ENCODE results near the gene CCNI.
"Not testable (repeated sequence)": the region's sequence is repeated elsewhere in the genome, so short reads cannot be mapped to it uniquely, and the experiment has no call there.

The CCNI gene

GRCh38 chr4:77075869-77076799, at the start of gene CCNI:
Gene CCNI, minus strand, starts transcription at chr4:77075989. Its CDS starts 9,627 bp downstream, at chr4:77066362.
- peak; percentile 89 to 91 for DNase-seq

GRCh38 chr4:77124576-77124975, 48.8 kb upstream of the CCNI start:
- no peak for DNase-seq

DNA sequence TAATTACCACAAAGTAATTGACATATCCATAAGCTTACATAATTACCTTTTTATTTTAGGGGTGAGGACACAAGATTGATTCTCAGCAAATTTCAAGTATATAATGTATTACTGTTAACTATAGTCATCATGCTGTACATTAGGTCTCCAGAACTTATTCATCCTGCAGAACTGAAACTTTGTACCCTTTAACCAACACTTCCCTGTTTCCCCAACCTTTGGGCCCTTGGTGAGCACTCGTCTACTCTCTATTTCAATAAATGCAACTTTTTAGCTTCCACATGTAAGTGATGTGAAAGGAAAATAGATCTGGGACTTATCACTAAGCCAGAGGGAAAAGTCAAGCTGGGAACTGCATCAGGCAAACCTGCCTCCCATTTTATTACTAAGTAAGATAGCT, 47.6 kb upstream of the CCNI start:
- no peak for DNase-seq

DNA sequence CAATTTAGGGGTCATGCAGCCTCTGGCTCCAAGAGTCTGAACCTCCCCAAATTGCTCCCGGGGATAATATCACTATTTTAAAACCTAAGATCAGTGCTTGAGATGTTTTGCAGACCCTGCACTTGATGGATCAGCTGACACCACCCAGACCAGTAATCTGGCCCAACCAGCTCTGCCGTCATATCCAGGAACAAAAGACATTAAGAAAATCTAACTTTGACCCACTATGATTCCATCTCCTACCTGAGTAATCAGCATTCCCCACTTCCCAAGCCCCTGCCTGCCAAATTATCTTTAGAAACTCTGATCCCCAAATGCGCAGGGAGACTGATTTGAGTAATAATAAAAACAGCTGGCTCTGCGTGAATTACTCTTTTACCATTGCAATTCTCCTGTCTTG, 46.9 kb upstream of the CCNI start:
- no peak for DNase-seq

GRCh38 chr4:77121736-77122240, 46.0 kb upstream of the CCNI start:
- DNase-seq = no peak

- DNase-seq = no peak
These were observed 45.2 kb upstream of the CCNI start for GRCh38 chr4:77120886-77121508.

DNA sequence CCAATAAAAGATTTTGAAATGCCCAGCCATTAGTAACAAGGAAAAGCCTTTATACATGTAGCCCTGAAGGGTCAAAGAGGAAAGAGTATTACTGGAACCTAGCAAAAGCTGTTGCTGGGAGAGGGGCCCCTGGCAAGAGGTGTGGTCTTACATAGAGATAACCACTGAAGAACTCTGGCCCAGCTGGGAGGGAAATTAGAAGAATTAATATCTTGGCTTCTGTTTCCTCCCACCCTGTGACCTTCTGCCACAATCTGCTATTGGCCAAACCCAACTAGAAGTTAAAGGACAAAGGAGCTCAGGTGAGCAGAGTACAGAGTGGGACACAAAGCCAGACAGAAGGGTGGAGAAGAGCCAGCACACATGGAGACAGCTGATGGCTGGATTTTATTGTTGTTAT, 41.9 kb upstream of the CCNI start:
- no peak for DNase-seq

GRCh38 chr4:77113069-77113468, 37.3 kb upstream of the CCNI start:
- DNase-seq = no peak

GRCh38 chr4:77110730-77111129, 34.9 kb upstream of the CCNI start:
- no peak for DNase-seq

DNA sequence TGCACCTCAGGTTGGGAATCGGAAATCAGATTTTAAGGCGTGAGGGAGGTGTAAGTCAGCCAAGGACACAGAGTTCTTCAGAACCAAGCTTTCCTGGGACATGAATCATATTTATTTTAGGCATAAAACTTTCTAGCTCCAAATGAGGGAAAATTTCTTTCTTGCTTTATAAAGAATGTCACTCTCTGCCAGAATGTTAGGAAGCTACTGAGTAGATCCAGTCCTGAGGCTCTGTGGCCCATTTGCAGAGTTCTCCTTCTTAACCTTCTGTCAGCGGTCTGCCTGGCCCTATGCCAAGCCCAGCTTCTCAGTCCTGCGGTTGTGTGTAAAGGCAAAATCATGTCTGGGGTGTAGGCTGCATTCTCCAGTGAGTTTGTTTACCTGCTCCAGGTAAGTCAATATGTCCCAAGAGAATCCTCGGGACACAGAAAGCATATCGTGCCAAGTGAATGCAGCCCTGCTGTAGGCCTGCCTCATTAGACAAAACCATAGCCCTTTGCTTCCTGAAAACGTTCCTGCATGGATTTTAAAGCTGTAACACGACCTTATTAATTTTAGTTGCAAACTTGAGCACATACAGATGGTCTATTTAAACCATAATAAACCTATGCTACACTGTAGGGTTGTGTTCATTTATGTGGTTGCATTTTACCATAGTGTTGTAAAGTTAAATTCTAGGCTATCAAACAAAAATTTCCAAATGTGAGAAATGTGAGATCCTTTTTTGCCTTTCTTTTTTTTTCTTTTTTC, 29.2 kb upstream of the CCNI start:
- DNase-seq = peak; percentile 13 to 19

DNA sequence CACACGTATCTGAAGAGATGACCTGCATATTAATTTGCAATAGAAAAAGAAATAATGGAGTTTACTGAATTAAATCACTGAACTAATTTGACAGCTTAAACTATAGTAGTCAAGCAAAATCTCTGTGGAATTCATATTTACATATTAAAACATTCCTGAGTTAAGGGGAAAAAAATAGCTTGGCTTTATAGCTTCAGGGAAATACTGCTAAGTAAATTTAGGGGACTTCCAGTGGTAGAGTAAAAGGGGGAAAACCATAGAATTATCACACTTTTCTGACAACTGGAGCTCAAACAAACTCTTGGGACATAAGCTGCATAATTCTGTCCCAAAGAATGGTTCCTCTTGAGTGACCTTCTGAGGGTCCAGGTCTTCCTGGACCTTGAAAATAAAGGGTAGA, 28.6 kb upstream of the CCNI start:
- DNase-seq = no peak

- DNase-seq = no peak
These were observed 24.4 kb upstream of the CCNI start for GRCh38 chr4:77100234-77100633.

- DNase-seq = no peak
These were observed 21.8 kb upstream of the CCNI start for GRCh38 chr4:77097611-77098010.

DNA sequence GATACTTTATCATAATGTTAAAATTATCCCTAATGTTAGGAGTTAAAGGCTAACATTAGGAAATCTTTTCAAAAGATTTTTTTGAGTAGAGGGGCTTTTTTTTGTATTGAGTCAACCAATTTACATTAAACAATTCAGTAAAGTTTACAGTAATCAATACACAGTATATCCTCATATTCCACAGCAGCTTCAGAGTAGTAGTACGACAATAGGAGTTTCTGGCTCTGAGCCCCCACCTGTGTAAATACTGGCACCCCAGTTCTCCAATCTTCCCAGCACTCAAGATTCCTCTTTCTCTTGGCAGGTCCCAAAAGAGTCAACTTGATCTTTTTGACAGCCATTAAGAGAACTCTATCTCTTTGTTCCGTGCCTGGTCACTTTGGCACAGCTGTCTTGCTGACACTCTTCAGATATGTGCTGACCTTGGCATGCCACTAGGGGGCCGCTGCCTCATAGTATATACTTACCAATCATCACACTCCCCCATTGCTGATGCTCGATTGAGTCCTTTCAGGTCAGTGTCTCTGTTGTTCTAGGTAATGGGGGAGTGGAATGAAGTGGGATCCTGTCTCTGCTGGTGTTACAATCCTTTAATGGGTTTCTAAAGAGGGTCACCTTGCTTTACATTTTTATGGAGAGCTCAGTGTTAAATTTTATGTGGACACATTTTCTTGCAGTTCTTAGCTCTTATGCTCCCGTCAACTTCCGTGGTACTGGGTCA, 19.5 kb upstream of the CCNI start:
- DNase-seq = peak; percentile 42 to 67

GRCh38 chr4:77094496-77094895, 18.7 kb upstream of the CCNI start:
- DNase-seq = no peak

DNA sequence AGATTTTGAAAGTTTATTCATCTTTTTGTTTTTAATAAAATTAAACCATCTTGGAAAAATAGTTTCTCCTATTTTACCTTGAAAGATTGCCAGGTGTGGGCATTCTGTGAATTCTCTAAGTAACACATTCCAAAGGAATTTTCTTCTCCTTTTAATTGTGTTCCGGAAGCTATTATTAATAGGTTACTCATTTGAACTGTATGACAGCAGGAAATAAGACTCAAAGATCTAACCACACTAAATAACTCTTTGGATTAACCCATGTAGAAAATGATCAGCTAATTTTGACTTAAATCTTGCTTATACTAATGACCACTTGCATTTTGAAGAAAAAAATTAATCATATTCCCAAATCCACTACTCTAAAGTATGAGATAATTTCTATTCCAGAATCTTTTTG, 17.6 kb upstream of the CCNI start:
- DNase-seq = no peak

GRCh38 chr4:77092975-77093374, 17.2 kb upstream of the CCNI start:
- no peak for DNase-seq

GRCh38 chr4:77089866-77090265, 14.1 kb upstream of the CCNI start:
- no peak for DNase-seq

- not testable (repeated sequence) for DNase-seq
These were observed 11.2 kb upstream of the CCNI start for GRCh38 chr4:77087027-77087426.

DNA sequence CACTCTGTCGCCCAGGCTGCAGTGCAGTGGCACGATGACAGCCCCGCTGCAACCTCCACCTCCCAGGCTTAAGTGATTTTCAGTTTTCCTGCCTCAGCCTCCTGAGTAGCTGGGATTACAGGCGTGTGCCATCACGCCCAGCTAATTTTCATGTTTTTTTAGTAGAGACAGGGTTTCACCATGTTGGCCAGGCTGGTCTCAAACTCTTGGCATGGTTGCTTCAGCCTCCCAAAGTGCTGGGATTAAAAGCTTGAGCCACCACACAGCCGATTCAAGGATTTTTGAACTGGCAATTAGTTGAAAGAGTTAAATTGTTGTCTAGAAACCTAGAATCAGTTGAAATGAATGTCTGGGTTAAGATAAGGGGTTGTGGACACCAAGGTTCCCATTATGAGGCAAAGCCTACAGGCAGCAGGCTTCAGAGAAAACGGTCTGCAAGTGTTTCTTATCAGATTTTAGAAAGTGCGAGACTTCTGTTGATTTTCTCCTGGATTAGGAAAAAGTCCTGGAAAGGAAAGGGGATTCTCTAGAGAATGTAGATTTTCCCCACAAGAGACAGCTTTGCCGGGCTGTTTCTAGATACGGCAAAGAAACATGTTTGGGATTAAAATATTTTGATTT, 8.3 kb upstream of the CCNI start:
- no peak for DNase-seq

DNA sequence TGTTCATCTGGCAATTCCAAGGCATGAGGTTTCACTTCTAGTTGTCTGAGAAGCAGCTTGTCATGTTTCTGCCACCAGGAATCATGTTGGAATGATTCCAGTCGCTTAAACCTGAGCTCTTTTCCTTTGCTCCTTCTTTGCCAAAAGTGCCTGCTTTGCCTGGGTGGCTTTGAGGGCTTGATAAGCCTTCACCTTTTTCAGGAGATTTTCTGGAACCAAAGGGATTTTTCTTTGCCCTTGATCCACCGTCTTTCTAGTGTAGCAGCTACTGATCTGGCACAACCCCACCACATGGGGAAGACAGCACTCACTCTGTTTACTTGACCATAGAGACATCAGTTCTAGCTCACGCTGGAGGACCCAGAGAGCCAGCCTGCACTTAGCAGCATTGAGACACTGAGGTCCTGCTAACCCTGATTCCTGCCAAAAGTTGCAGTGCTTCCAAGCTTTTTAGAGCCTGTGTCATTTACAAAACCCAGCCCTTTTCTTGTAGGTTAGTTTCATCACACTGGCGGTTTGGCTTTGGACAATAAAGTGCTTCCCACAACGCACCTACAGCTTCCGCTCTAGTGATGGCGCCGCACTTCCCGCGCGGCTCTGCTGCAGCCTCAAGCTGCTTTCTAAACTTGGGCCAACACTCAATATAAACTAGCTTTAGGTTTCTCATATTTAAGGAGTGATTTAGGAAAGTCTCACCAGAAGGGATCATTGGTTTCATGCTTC, 7.3 kb upstream of the CCNI start:
- DNase-seq = no peak

DNA sequence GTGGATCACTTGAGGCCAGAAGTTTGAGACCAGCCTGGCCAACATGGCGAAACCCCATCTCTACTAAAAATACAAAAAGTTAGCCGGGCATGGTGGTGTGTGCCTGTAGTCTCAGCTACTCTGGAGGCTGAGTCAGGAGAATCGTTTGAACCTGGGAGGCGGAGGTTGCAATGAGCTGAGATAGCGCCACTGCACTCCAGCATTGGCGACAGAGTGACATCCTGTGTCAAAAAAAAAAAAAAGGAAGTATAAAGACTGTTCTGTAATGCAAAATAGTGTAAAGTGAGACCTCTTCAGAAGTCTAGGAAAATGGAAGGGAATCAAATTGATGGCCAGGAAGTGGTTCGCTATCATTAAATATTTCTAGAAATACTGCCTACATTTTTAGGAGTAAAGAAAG, 5.0 kb upstream of the CCNI start:
- DNase-seq = not testable (repeated sequence)
